H9 (cell line): ENCODE data around the gene ITGA7. TPM values are rescaled to one million over a fixed set of nuclear protein-coding genes. Genes with fewer than 3 reads are reported as not detected.
A peak's percentile ranks its signal among the peaks of the same experiment; 100 is the strongest.

Source experiments
- DNase-seq: peaks from one replicate; pipeline ENCODE4 v3.0.0-alpha.2; 2017
- H2AFZ ChIP-seq: one replicate; pipeline ENCODE4 v1.6.1; 2013; ENCODE audit warnings: mild to moderate bottlenecking, low read length, control low read depth, moderate library complexity
- H2AK5ac ChIP-seq: 2 replicates; pipeline ENCODE4 v1.6.1; 2013; ENCODE audit warnings: low read length, control low read depth, mixed read lengths; ENCODE audit not compliant: insufficient read length
- H2BK120ac ChIP-seq: one replicate; pipeline ENCODE4 v1.6.1; 2013; ENCODE audit warnings: low read depth, mild to moderate bottlenecking, low read length, control low read depth, inconsistent platforms; ENCODE audit not compliant: poor library complexity, severe bottlenecking
- H2BK12ac ChIP-seq: 2 replicates; pipeline ENCODE4 v1.6.1; 2013; ENCODE audit warnings: low read length, control low read depth, mixed read lengths, low read depth; ENCODE audit not compliant: insufficient read length
- H2BK15ac ChIP-seq: 2 replicates; pipeline ENCODE4 v1.6.1; 2013; ENCODE audit warnings: low read depth, low read length, control low read depth
- H2BK20ac ChIP-seq: one replicate; pipeline ENCODE4 v1.6.1; 2013; ENCODE audit warnings: low read depth, mild to moderate bottlenecking, low read length, control low read depth, inconsistent platforms; ENCODE audit not compliant: poor library complexity, severe bottlenecking
- H2BK5ac ChIP-seq: 2 replicates; pipeline ENCODE4 v1.6.1; 2013; ENCODE audit warnings: low read length, control low read depth, mixed read lengths; ENCODE audit not compliant: insufficient read length
- H3K14ac ChIP-seq: 2 replicates; pipeline ENCODE4 v1.6.1; 2013; ENCODE audit warnings: low read length, control low read depth; ENCODE audit not compliant: insufficient read depth
- H3K18ac ChIP-seq: 2 replicates; pipeline ENCODE4 v1.6.1; 2013; ENCODE audit warnings: low read depth, mild to moderate bottlenecking, mixed read lengths, low read length, control low read depth; ENCODE audit not compliant: insufficient read length
- H3K23ac ChIP-seq: 2 replicates; pipeline ENCODE4 v1.6.1; 2013; ENCODE audit warnings: low read length, control low read depth, mixed read lengths, low read depth; ENCODE audit not compliant: insufficient read length
- H3K23me2 ChIP-seq: 2 replicates; pipeline ENCODE4 v1.6.1; 2013; ENCODE audit warnings: low read depth, mild to moderate bottlenecking, mixed read lengths, low read length, control low read depth; ENCODE audit not compliant: insufficient read length, poor library complexity, severe bottlenecking
- H3K27ac ChIP-seq: 2 replicates; pipeline ENCODE4 v1.5.1; 2013; ENCODE audit warnings: low read length, control low read depth, mixed read lengths, low read depth; ENCODE audit not compliant: insufficient read length
- H3K27me3 ChIP-seq: 2 replicates; pipeline ENCODE4 v1.6.1; 2013; ENCODE audit warnings: low read length, control low read depth, inconsistent platforms; ENCODE audit not compliant: insufficient read depth
- H3K4ac ChIP-seq: 2 replicates; pipeline ENCODE4 v1.6.1; 2013; ENCODE audit warnings: low read depth, mild to moderate bottlenecking, control low read depth, inconsistent platforms, low read length, moderate library complexity
- H3K4me1 ChIP-seq: 2 replicates; pipeline ENCODE4 v1.6.1; 2013; ENCODE audit warnings: low read length, control low read depth, inconsistent platforms; ENCODE audit not compliant: insufficient read depth
- H3K4me2 ChIP-seq: 2 replicates; pipeline ENCODE4 v1.6.1; 2013; ENCODE audit warnings: low read length, control low read depth, mixed read lengths; ENCODE audit not compliant: insufficient read length, insufficient read depth
- H3K56ac ChIP-seq: 2 replicates; pipeline ENCODE4 v1.6.1; 2013; ENCODE audit warnings: low read depth, mild to moderate bottlenecking, mixed read lengths, low read length, control low read depth; ENCODE audit not compliant: insufficient read length
- H3K79me1 ChIP-seq: 2 replicates; pipeline ENCODE4 v1.6.1; 2013; ENCODE audit warnings: low read depth, mild to moderate bottlenecking, moderate library complexity, low read length, control low read depth, inconsistent platforms; ENCODE audit not compliant: insufficient read depth, poor library complexity, severe bottlenecking
- H3K79me2 ChIP-seq: 2 replicates; pipeline ENCODE4 v1.6.1; 2013; ENCODE audit warnings: low read length, control low read depth, inconsistent platforms; ENCODE audit not compliant: insufficient read depth
- H3K9ac ChIP-seq: 2 replicates; pipeline ENCODE4 v1.6.1; 2013; ENCODE audit warnings: low read length, control low read depth, mixed read lengths; ENCODE audit not compliant: insufficient read length; ENCODE audit errors: extremely low read depth
- H3K9me3 ChIP-seq: one replicate; pipeline ENCODE4 v1.6.1; 2013; ENCODE audit warnings: low read depth, low read length, inconsistent platforms; ENCODE audit not compliant: control insufficient read depth
- H3T11ph ChIP-seq: one replicate; pipeline ENCODE4 v1.6.1; 2013; ENCODE audit warnings: mild to moderate bottlenecking, low read length, control low read depth, inconsistent platforms
- H4K20me1 ChIP-seq: one replicate; pipeline ENCODE4 v1.6.1; 2013; ENCODE audit not compliant: control insufficient read depth, insufficient read length, insufficient read depth
- H4K5ac ChIP-seq: 2 replicates; pipeline ENCODE4 v1.6.1; 2013; ENCODE audit warnings: low read depth, mild to moderate bottlenecking, mixed read lengths, low read length, control low read depth; ENCODE audit not compliant: insufficient read length
- H4K8ac ChIP-seq: replicated peaks from 2 replicates; pipeline ENCODE4 v1.6.1; 2013; ENCODE audit warnings: low read length, control low read depth, mixed read lengths, low read depth; ENCODE audit not compliant: insufficient read length
- H4K91ac ChIP-seq: 2 replicates; pipeline ENCODE4 v1.6.1; 2013; ENCODE audit warnings: low read depth, mild to moderate bottlenecking, moderate library complexity, mixed read lengths, low read length, control low read depth; ENCODE audit not compliant: insufficient read length
- H3K27ac Mint-ChIP-seq, 3 experiments: 2 replicates in 2 of 3; 3 replicates in 1 of 3; pipeline ENCODE4 v1.8.0; 2020 to 2021; ENCODE audit warnings: mixed read lengths in 3 of 3, mild to moderate bottlenecking in 1 of 3, moderate library complexity in 1 of 3
- H3K27me3 Mint-ChIP-seq: 2 replicates; pipeline ENCODE4 v1.8.0; 2021; ENCODE audit warnings: low read depth, mild to moderate bottlenecking, moderate library complexity, mixed read lengths
- H3K36me3 Mint-ChIP-seq, 3 experiments: 2 replicates in 2 of 3; 3 replicates in 1 of 3; pipeline ENCODE4 v1.8.0; 2020 to 2021; ENCODE audit warnings: low read depth in 3 of 3, mixed read lengths in 3 of 3; ENCODE audit not compliant: insufficient read depth in 1 of 3
- H3K4me1 Mint-ChIP-seq, 2 experiments: 2 replicates each; pipeline ENCODE4 v1.8.0; 2020; ENCODE audit warnings: mixed read lengths in 2 of 2
- H3K4me3 Mint-ChIP-seq, 2 experiments: 2 replicates in 1 of 2; 3 replicates in 1 of 2; pipeline ENCODE4 v1.8.0; 2020 to 2021; ENCODE audit warnings: mild to moderate bottlenecking in 2 of 2, mixed read lengths in 2 of 2, moderate library complexity in 1 of 2
- H3K9me3 Mint-ChIP-seq, 2 experiments: 2 replicates in 1 of 2; 3 replicates in 1 of 2; pipeline ENCODE4 v1.8.0; 2020; ENCODE audit warnings: mild to moderate bottlenecking in 2 of 2, mixed read lengths in 2 of 2, moderate library complexity in 1 of 2
- CTCF ChIP-seq: fragments of 200-600 bp; sonication (generic); conservative IDR thresholded peaks from 3 replicates; pipeline ENCODE4 v1.8.0; 2021; ENCODE audit warnings: antibody characterized with exemption, mild to moderate bottlenecking
- WGBS: extraction: QIAGEN DNeasy Blood & Tissue Kit; methylation state at CpG from one replicate; pipeline ENCODE4 v1.1.7; 2013; ENCODE audit warnings: missing lambda C conversion rate, low lambda C conversion rate, mixed read lengths; ENCODE audit not compliant: insufficient read length; ENCODE audit errors: extremely low coverage; 5-methylcytosine and 5-hydroxymethylcytosine counted together
- total RNA-seq: library from RNA; stranded (reverse); gene quantifications from 2 replicates; pipeline ENCODE4 v1.2.1, GENCODE V29; 2021

The ITGA7 gene
- total RNA-seq, 1 experiment from 2014 or later: 119 TPM

GRCh38 chr12:55708695-55709233, 1.1 kb upstream of the ITGA7 start:
- Histone ChIP-seq H2BK5ac (no peak overlapping the region), H3K56ac (no peak overlapping the region), H2AFZ (no peak overlapping the region), H3K23me2 (peaks cover 16% of the 10 kb centered on the region), H3K79me1 (peaks cover 5% of the 10 kb centered on the region), H2BK15ac (no peak overlapping the region), H3K14ac (no peak overlapping the region), H2BK12ac (no peak overlapping the region), H3K27ac (no peak overlapping the region), H4K5ac (no peak overlapping the region), H3K4ac (no peak overlapping the region), H3T11ph (no peak overlapping the region), H3K9me3 (no peaks in the 10 kb centered on the region), H3K4me1 (0 out of 2 replicates have a peak, but pooled peaks cover 2% of the 10 kb centered on the region), H3K18ac (no peak overlapping the region), H4K8ac (no peak overlapping the region), H2BK120ac (no peak overlapping the region), H3K9ac (no peak overlapping the region), H2AK5ac (no peak overlapping the region), H4K20me1 (peaks cover 7% of the 10 kb centered on the region), H3K23ac (no peak overlapping the region), H3K79me2 (no peaks in the 10 kb centered on the region; the same call in 1 of the 2 replicates), H4K91ac (no peak overlapping the region), H3K27me3 (no peaks in the 10 kb centered on the region; the same call in 1 of the 2 replicates), H3K4me2 (peak overlapping the region; percentile 78), H2BK20ac (no peak overlapping the region)
- Mint-ChIP-seq H3K27ac (peak overlapping the region in 1 of 3 experiments; percentile 70; a peak in 2 of 7 replicates), H3K27me3 (peaks cover 34% of the 10 kb centered on the region), H3K36me3 (no peaks in the 10 kb centered on the region), H3K4me1 (peaks cover 42 to 45% of the 10 kb centered on the region in 2 experiments), H3K9me3 (no peaks in the 10 kb centered on the region), H3K4me3 (peak overlapping the region; percentile 92 to 98)
- WGBS: no CpG with 5 or more reads among the region's 3 CpGs
- TF ChIP-seq CTCF: no peak
- no peak for DNase-seq
